ENCODE measurements around the gene POP4.
A peak's percentile ranks its signal among the peaks of the same experiment; 100 is the strongest.

Gene POP4

GRCh38 chr19:29662604-29663404, 56.7 kb downstream of the POP4 start (continued):
- TF ChIP-seq ZNF645 (tag by site-specific recombination; IDR thresholded peaks at IDR 0.05) (0 out of 2 replicates have a peak, but pooled peaks have one; percentile 62), FEZF1 (tag by site-specific recombination; IDR thresholded peaks at IDR 0.05) (peak; percentile 21; the same call in 1 of the 2 replicates), ZNF366 (tag by site-specific recombination; conservative IDR thresholded peaks at IDR 0.05) (peak; percentile 73), ZBTB10 (tag by site-specific recombination; IDR thresholded peaks at IDR 0.05) (peak; percentile 18; the same call in 1 of the 2 replicates), SCRT2 (tag by site-specific recombination; IDR thresholded peaks at IDR 0.05) (no peak), PBX3 (CRISPR knock-in tag; IDR thresholded peaks at IDR 0.05) (0 out of 2 replicates have a peak, but pooled peaks have one; percentile 42), SP7 (tag by site-specific recombination; IDR thresholded peaks at IDR 0.05) (peak; percentile 71), KLF1 (tag by site-specific recombination; IDR thresholded peaks at IDR 0.05) (peak; percentile 48; the same call in 1 of the 2 replicates), PRDM1 (tag by site-specific recombination; IDR thresholded peaks at IDR 0.05) (no peak), CTCF (tag by site-specific recombination; IDR thresholded peaks at IDR 0.05) (0 out of 2 replicates have a peak, but pooled peaks have one; percentile 33), ZNF423 (tag by site-specific recombination; IDR thresholded peaks at IDR 0.05) (0 out of 2 replicates have a peak, but pooled peaks have one; percentile 33), GLIS1 (tag by site-specific recombination; IDR thresholded peaks at IDR 0.05) (peak; percentile 88), IKZF3 (tag by site-specific recombination; IDR thresholded peaks at IDR 0.05) (peak; percentile 40; the same call in 1 of the 2 replicates), KLF16 (tag by site-specific recombination; IDR thresholded peaks at IDR 0.05) (peak; percentile 20; the same call in 1 of the 2 replicates), ZNF24 (tag by site-specific recombination; IDR thresholded peaks at IDR 0.05) (peak; percentile 74; the same call in 1 of the 2 replicates), ZBTB6 (tag by site-specific recombination; IDR thresholded peaks at IDR 0.05) (peak; percentile 16; the same call in 1 of the 2 replicates), REST (tag by site-specific recombination; IDR thresholded peaks at IDR 0.05) (peak; percentile 42), PATZ1 (tag by site-specific recombination; IDR thresholded peaks at IDR 0.05) (peak; percentile 51), ZNF624 (tag by site-specific recombination; IDR thresholded peaks at IDR 0.05) (no peak), ZNF394 (tag by site-specific recombination; IDR thresholded peaks at IDR 0.05; ENCODE audit: borderline replicate concordance) (peak; percentile 96), ZNF600 (tag by site-specific recombination; IDR thresholded peaks at IDR 0.05) (peak; percentile 97), ZBTB7A (tag by site-specific recombination; IDR thresholded peaks at IDR 0.05; ENCODE audit: low read depth) (no peak), YY2 (tag by site-specific recombination; IDR thresholded peaks at IDR 0.05) (peak; percentile 39; the same call in 1 of the 2 replicates), GLI2 (tag by site-specific recombination; IDR thresholded peaks at IDR 0.05; ENCODE audit: borderline replicate concordance, low read depth) (no peak), ZNF341 (tag by site-specific recombination; IDR thresholded peaks at IDR 0.05; ENCODE audit: low read depth) (0 out of 2 replicates have a peak, but pooled peaks have one; percentile 17)

Measured in HEK293 (cell line).